ENCODE data around the gene KRTAP10-3. TPM values are rescaled to one million over a fixed set of nuclear protein-coding genes. Genes with fewer than 3 reads are reported as not detected.

KRTAP10-3 gene
- total and polyA plus RNA-seq, 2 of the 13 experiments (the other 11 are each of a cell fraction or from before 2014, with no cell fraction given) = not detected

GRCh38 chr21:44515359-44516165 lies 43.0 kb downstream of the KRTAP10-3 start (continued):
- TF ChIP-seq POGZ (CRISPR knock-in tag; IDR thresholded peaks at IDR 0.05) (no peak), AGO1 (IDR thresholded peaks at IDR 0.05; ENCODE audit: low read depth, low read length, poor library complexity, severe bottlenecking) (peak; percentile 89), ETV5 (CRISPR knock-in tag; IDR thresholded peaks at IDR 0.05; ENCODE audit: borderline replicate concordance) (no peak), SPEN (CRISPR knock-in tag; IDR thresholded peaks at IDR 0.05; ENCODE audit: low read depth) (no peak), MAX (IDR thresholded peaks at IDR 0.05) (peak; percentile 11; the same call in 1 of the 2 replicates), ZNF605 (CRISPR knock-in tag; IDR thresholded peaks at IDR 0.05) (no peak), ZNF574 (CRISPR knock-in tag; IDR thresholded peaks at IDR 0.05) (no peak), HNRNPLL (IDR thresholded peaks at IDR 0.05; ENCODE audit: low read depth, low read length, poor library complexity, severe bottlenecking) (no peak), ZNF737 (CRISPR knock-in tag; IDR thresholded peaks at IDR 0.05; ENCODE audit: borderline replicate concordance) (no peak), SRSF4 (IDR thresholded peaks at IDR 0.05; ENCODE audit: low read depth, low read length, poor library complexity, severe bottlenecking) (no peak), KDM3A (CRISPR knock-in tag; IDR thresholded peaks at IDR 0.05; ENCODE audit: low read depth) (no peak), ZSCAN21 (CRISPR knock-in tag; IDR thresholded peaks at IDR 0.05; ENCODE audit: borderline replicate concordance) (no peak), TFAP4 (IDR thresholded peaks at IDR 0.05; ENCODE audit: borderline replicate concordance, low read depth) (no peak), AKAP8 (CRISPR knock-in tag; IDR thresholded peaks at IDR 0.05) (peak; percentile 81; the same call in 1 of the 2 replicates), TOE1 (CRISPR knock-in tag; IDR thresholded peaks at IDR 0.05) (no peak), EHMT2 (IDR thresholded peaks at IDR 0.05; ENCODE audit: borderline replicate concordance, low read depth, low read length) (no peak), ZNF331 (CRISPR knock-in tag; IDR thresholded peaks at IDR 0.05) (no peak)
- TF ChIP-seq, protein P1, sequence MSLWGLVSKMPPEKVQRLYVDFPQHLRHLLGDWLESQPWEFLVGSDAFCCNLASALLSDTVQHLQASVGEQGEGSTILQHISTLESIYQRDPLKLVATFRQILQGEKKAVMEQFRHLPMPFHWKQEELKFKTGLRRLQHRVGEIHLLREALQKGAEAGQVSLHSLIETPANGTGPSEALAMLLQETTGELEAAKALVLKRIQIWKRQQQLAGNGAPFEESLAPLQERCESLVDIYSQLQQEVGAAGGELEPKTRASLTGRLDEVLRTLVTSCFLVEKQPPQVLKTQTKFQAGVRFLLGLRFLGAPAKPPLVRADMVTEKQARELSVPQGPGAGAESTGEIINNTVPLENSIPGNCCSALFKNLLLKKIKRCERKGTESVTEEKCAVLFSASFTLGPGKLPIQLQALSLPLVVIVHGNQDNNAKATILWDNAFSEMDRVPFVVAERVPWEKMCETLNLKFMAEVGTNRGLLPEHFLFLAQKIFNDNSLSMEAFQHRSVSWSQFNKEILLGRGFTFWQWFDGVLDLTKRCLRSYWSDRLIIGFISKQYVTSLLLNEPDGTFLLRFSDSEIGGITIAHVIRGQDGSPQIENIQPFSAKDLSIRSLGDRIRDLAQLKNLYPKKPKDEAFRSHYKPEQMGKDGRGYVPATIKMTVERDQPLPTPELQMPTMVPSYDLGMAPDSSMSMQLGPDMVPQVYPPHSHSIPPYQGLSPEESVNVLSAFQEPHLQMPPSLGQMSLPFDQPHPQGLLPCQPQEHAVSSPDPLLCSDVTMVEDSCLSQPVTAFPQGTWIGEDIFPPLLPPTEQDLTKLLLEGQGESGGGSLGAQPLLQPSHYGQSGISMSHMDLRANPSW (CRISPR knock-in tag; IDR thresholded peaks at IDR 0.05; ENCODE audit: borderline replicate concordance) = no peak
- TF ChIP-seq, protein P2, sequence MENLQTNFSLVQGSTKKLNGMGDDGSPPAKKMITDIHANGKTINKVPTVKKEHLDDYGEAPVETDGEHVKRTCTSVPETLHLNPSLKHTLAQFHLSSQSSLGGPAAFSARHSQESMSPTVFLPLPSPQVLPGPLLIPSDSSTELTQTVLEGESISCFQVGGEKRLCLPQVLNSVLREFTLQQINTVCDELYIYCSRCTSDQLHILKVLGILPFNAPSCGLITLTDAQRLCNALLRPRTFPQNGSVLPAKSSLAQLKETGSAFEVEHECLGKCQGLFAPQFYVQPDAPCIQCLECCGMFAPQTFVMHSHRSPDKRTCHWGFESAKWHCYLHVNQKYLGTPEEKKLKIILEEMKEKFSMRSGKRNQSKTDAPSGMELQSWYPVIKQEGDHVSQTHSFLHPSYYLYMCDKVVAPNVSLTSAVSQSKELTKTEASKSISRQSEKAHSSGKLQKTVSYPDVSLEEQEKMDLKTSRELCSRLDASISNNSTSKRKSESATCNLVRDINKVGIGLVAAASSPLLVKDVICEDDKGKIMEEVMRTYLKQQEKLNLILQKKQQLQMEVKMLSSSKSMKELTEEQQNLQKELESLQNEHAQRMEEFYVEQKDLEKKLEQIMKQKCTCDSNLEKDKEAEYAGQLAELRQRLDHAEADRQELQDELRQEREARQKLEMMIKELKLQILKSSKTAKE (CRISPR knock-in tag; IDR thresholded peaks at IDR 0.05; ENCODE audit: borderline replicate concordance) = no peak
